A549 (cell line): Measurements from ENCODE around the gene FMNL2. TPM values are rescaled to one million over a fixed set of nuclear protein-coding genes. Genes with fewer than 3 reads are reported as not detected.

ENCODE experiments used
- ATAC-seq, 2 experiments: fragments of 200-7000 bp in 1 of 2; fragments of >200 bp in 1 of 2; cut with Nextera tagmentation in 1 of 2; cut with Tn5 transposase in 1 of 2; 3 replicates each; pipeline versions ENCODE4 v1.8.0 to v1.9.1; 2018 to 2020; ENCODE audit warnings: mild to moderate bottlenecking in 1 of 2, moderate library complexity in 1 of 2
- CTCF ChIA-PET: fragments of 300-600 bp; sonication (Branson Sonifier 250); formaldehyde crosslinking; extraction: SDS; loops from one replicate; lab custom pipeline; 2021; ENCODE audit warnings: antibody characterized with exemption, inconsistent platforms; lab: Yijun Ruan, JAX
- POLR2A ChIA-PET: fragments of 350-600 bp; formaldehyde crosslinking; extraction: SDS; loops from one replicate; lab custom pipeline; 2021; ENCODE audit warnings: antibody characterized with exemption, inconsistent platforms; lab: Yijun Ruan, JAX
- DNase-seq, 2 experiments: peaks; one replicate each; pipeline versions ENCODE4 v3.0.0 to v3.0.0-alpha.2; 2011 to 2016; ENCODE audit warnings: low read depth in 1 of 2, low spot score in 1 of 2
- FAIRE-seq: peaks from 2 replicates; lab custom pipeline; 2011; peaks lifted over from hg19 to GRCh38; lab: Jason Lieb, UNC
- H3K27ac ChIP-seq, 2 experiments: fragments of >200 bp; sonication (Bioruptor Twin); formaldehyde crosslinking; 3 replicates each; pipeline ENCODE4 v1.5.1; 2016 to 2017
- H3K4me1 ChIP-seq: fragments of >200 bp; sonication (Bioruptor Twin); formaldehyde crosslinking; 3 replicates; pipeline ENCODE4 v1.6.1; 2016
- H3K4me2 ChIP-seq: fragments of >200 bp; sonication (Bioruptor Twin); formaldehyde crosslinking; 3 replicates; pipeline ENCODE4 v1.6.1; 2016
- H3K4me3 ChIP-seq: fragments of >200 bp; sonication (Bioruptor Twin); formaldehyde crosslinking; 3 replicates; pipeline ENCODE4 v1.5.1; 2016
- H3K9me3 ChIP-seq: fragments of >200 bp; sonication (Bioruptor Twin); formaldehyde crosslinking; 3 replicates; pipeline ENCODE4 v1.6.1; 2016
- CBX2 ChIP-seq: fragments of 200-600 bp; sonication (generic); IDR thresholded peaks from 2 replicates; pipeline ENCODE4 v1.6.1; 2016; ENCODE audit warnings: low read depth, mild to moderate bottlenecking, borderline replicate concordance
- CBX8 ChIP-seq: fragments of 200-600 bp; sonication (generic); IDR thresholded peaks from 2 replicates; pipeline ENCODE4 v1.6.1; 2016
- CHD2 ChIP-seq: fragments of 150-350 bp; IDR thresholded peaks from 2 replicates; pipeline ENCODE4 v1.6.1; 2014; ENCODE audit warnings: low read length; ENCODE audit not compliant: partially characterized antibody
- EHF ChIP-seq: fragments of 250-450 bp; sonication (Bioruptor Pico); IDR thresholded peaks from 2 replicates; pipeline ENCODE4 v1.5.0; 2020; ENCODE audit warnings: mild to moderate bottlenecking
- EP300 ChIP-seq, 2 experiments: fragments of >200 bp; sonication (Bioruptor Twin); formaldehyde crosslinking; IDR thresholded peaks; 2 replicates in 1 of 2; 3 replicates in 1 of 2; pipeline ENCODE4 v1.6.1; 2016 to 2017
- FOXS1 ChIP-seq: fragments of 250-450 bp; sonication (Bioruptor Pico); IDR thresholded peaks from 2 replicates; pipeline ENCODE4 v1.5.0; 2020; ENCODE audit warnings: mild to moderate bottlenecking, moderate library complexity
- HDAC2 ChIP-seq: fragments of 200-600 bp; sonication (generic); IDR thresholded peaks from 2 replicates; pipeline ENCODE4 v1.6.1; 2016
- HES2 ChIP-seq: fragments of >200 bp; sonication (Bioruptor Twin); formaldehyde crosslinking; IDR thresholded peaks from 2 replicates; pipeline ENCODE4 v1.6.1; 2016
- HEYL ChIP-seq: fragments of 250-450 bp; sonication (Bioruptor Pico); IDR thresholded peaks from 2 replicates; pipeline ENCODE4 v1.8.0; 2021; ENCODE audit warnings: mild to moderate bottlenecking, moderate library complexity
- KDM1A ChIP-seq: fragments of 200-600 bp; sonication (generic); IDR thresholded peaks from 2 replicates; pipeline ENCODE4 v1.6.1; 2016; ENCODE audit warnings: low read depth, mild to moderate bottlenecking
- KDM5A ChIP-seq: fragments of 200-600 bp; sonication (generic); IDR thresholded peaks from 2 replicates; pipeline ENCODE4 v1.6.1; 2016; ENCODE audit warnings: antibody characterized with exemption, mild to moderate bottlenecking
- MAFK ChIP-seq: fragments of 450-650 bp; IDR thresholded peaks from 2 replicates; pipeline ENCODE4 v1.6.1; 2014; ENCODE audit not compliant: partially characterized antibody
- MYC ChIP-seq: IDR thresholded peaks from 2 replicates; pipeline ENCODE4 v1.6.1; 2012; ENCODE audit warnings: mild to moderate bottlenecking, inconsistent platforms, low read length, improper control_type of control experiment, borderline replicate concordance
- NFE2L2 ChIP-seq: fragments of 150-350 bp; conservative IDR thresholded peaks from 2 replicates; pipeline ENCODE4 v1.6.1; 2014; ENCODE audit warnings: low read length
- NPAS2 ChIP-seq: fragments of 250-450 bp; sonication (Bioruptor Pico); IDR thresholded peaks from 2 replicates; pipeline ENCODE4 v1.8.0; 2022; ENCODE audit warnings: mild to moderate bottlenecking, moderate library complexity, borderline replicate concordance
- PHF8 ChIP-seq: fragments of 200-600 bp; sonication (generic); IDR thresholded peaks from 2 replicates; pipeline ENCODE4 v1.6.1; 2016; ENCODE audit warnings: low read depth, mild to moderate bottlenecking, antibody characterized with exemption, moderate library complexity, borderline replicate concordance
- POLR2AphosphoS2 ChIP-seq: conservative IDR thresholded peaks from 2 replicates; pipeline ENCODE4 v1.6.1; 2012; ENCODE audit warnings: low read length, improper control_type of control experiment, inconsistent platforms
- RARB ChIP-seq: fragments of 250-450 bp; sonication (Bioruptor Pico); IDR thresholded peaks from 2 replicates; pipeline ENCODE4 v1.8.0; 2021; ENCODE audit warnings: mild to moderate bottlenecking, moderate library complexity
- RCOR1 ChIP-seq: fragments of 150-350 bp; IDR thresholded peaks from 2 replicates; pipeline ENCODE4 v1.6.1; 2014; ENCODE audit warnings: antibody characterized with exemption, low read length, low read depth
- SREBF2 ChIP-seq: fragments of 450-650 bp; IDR thresholded peaks from 2 replicates; pipeline ENCODE4 v1.6.1; 2014; ENCODE audit warnings: mild to moderate bottlenecking, moderate library complexity
- TFCP2L1 ChIP-seq: fragments of 250-450 bp; sonication (Bioruptor Pico); IDR thresholded peaks from 2 replicates; pipeline ENCODE4 v1.5.0; 2021; ENCODE audit warnings: mild to moderate bottlenecking
- TP53 ChIP-seq: fragments of 250-450 bp; sonication (Bioruptor Pico); IDR thresholded peaks from 2 replicates; pipeline ENCODE4 v1.5.0; 2021; ENCODE audit warnings: mild to moderate bottlenecking, moderate library complexity
- ZFP36 ChIP-seq: fragments of 450-650 bp; IDR thresholded peaks from 2 replicates; pipeline ENCODE4 v1.6.1; 2014; ENCODE audit warnings: borderline replicate concordance; ENCODE audit not compliant: partially characterized antibody
- ZNF302 ChIP-seq: fragments of 250-450 bp; sonication (Bioruptor Pico); IDR thresholded peaks from 2 replicates; pipeline ENCODE4 v1.9.0; 2021; ENCODE audit warnings: inconsistent platforms, mild to moderate bottlenecking, moderate library complexity
- WGBS: methylation state at CpG from one replicate; pipeline ENCODE4 v1.1.6; 2017; ENCODE audit errors: missing lambda C conversion rate; 5-methylcytosine and 5-hydroxymethylcytosine counted together
- polyA plus RNA-seq, 4 experiments: library from polyadenylated mRNA; depleted of rRNA in 3 of 4; stranded (reverse); fragments of >200 nt; fragmentation: RNase III in 1 of 4; extraction: RNeasy Plus Mini Kit Qiagen cat#74134 plus additional on column Dnase treatment in 1 of 4; gene quantifications; 2 replicates in 3 of 4; 3 replicates in 1 of 4; pipeline ENCODE4 v1.2.3, GENCODE V29; 2011 to 2017

FMNL2 gene
- polyA plus RNA-seq, 2 of the 4 experiments (the other 2 are of a cell fraction) = 27.9 to 36.5 TPM

DNA sequence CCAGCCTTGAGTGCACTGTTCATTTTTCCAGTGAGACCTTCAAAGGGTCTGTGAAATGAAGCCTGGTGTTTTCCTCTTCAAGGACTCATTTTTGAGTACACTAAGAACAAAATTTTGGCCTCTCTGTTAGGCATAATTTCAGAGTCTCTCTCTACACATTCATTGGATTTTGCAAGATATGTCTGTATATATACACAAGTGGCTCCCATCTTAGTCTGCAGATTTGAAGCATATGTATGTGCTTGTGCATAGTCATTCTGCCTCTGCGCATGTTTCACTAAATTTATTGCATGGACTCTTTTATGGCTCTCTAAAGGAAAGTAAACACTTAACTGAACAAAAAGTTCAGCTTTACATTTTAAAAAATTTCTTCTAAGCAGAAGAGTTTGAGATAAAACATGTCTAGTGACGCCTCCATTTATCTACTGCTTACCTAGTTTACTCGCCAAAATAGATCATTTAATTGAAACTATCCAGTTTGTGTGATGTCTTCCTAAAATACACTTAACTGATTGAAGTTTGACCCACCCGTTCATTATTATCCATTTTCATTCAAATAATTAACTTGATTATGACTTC, 145.9 kb downstream of the FMNL2 start:
- WGBS = 95% methylated on average over 4 of the region's 4 CpGs
- FAIRE-seq = no peak
- no peak overlapping the region; a peak in 1 of 6 replicates for H3K27ac ChIP-seq

GRCh38 chr2:152481881-152482583, 147.1 kb downstream of the FMNL2 start:
- Histone ChIP-seq H3K4me1 (peaks cover 62% of the 10 kb centered on the region), H3K27ac (0 out of 6 replicates have a peak overlapping the region, but pooled peaks of 1 of the 2 experiments have one; percentile 8), H3K9me3 (no peaks in the 10 kb centered on the region), H3K4me3 (no peak overlapping the region), H3K4me2 (no peak overlapping the region)
- DNase-seq (no peak), ATAC-seq (no peak), FAIRE-seq (no peak)
- TF ChIP-seq EP300 (IDR thresholded peaks at IDR 0.05) (no peak), ZFP36 (no peak), KDM1A (no peak), ZNF302 (CRISPR knock-in tag) (no peak), POLR2AphosphoS2 (no peak), CBX8 (no peak), NPAS2 (CRISPR knock-in tag) (no peak), EHF (no peak), PHF8 (no peak), HDAC2 (no peak), FOXS1 (no peak)
- ChIA-PET CTCF (interaction anchor here (1.2 kb wide), 1 partner anchor 32 kb away, joined by 3 read pairs; no protein-coding TSS in a partner anchor), POLR2A (no interaction called here)
- 90% methylated on average over 5 of the region's 5 CpGs for WGBS

More for the DNA sequence above, 145.9 kb downstream of the FMNL2 start:
- Histone ChIP-seq H3K4me2 (no peak overlapping the region), H3K9me3 (no peaks in the 10 kb centered on the region), H3K4me1 (peaks cover 62% of the 10 kb centered on the region), H3K4me3 (no peak overlapping the region)
- ChIA-PET POLR2A (no interaction called here), CTCF (no interaction called here)
- ATAC-seq (no peak), DNase-seq (no peak)
- TF ChIP-seq ZNF302 (CRISPR knock-in tag) (no peak), MAFK (no peak), HES2 (no peak), CHD2 (no peak), TFCP2L1 (no peak), SREBF2 (no peak), RCOR1 (no peak), MYC (no peak), CBX2 (no peak), KDM5A (no peak), TP53 (CRISPR knock-in tag) (no peak), HEYL (CRISPR knock-in tag) (no peak), RARB (CRISPR knock-in tag) (no peak), NFE2L2 (no peak), KDM1A (no peak)
